ENCODE data around the gene REXO5. TPM values are rescaled to one million over a fixed set of nuclear protein-coding genes. Genes with fewer than 3 reads are reported as not detected.

The REXO5 gene
- total and polyA plus RNA-seq, 2 of the 13 experiments (the other 11 are each of a cell fraction or from before 2014, with no cell fraction given), result 5.9 to 13.1 TPM

- no peak overlapping the region for H3K9ac ChIP-seq (ENCODE audit: insufficient read depth, low read depth, low read length)
- POLR2A ChIA-PET, result interaction anchor here (2.8 kb wide), 1 partner anchor 47 kb away, joined by 9 read pairs; the partner anchor contains the start of genes DCUN1D3 and LYRM1
- H3K4me2 ChIP-seq (ENCODE audit: low read depth, low read length), result no peak overlapping the region
- no peak overlapping the region for H3K27ac ChIP-seq (ENCODE audit: extremely low read length, insufficient read depth, low read length)
- peaks cover 30% of the 10 kb centered on the region for H3K4me1 ChIP-seq (ENCODE audit: insufficient read depth, low read length)
- H2AFZ ChIP-seq (ENCODE audit: low read length), result no peak overlapping the region
- CTCF ChIA-PET (ENCODE audit: low intra/inter-chr PET ratio, low total read pairs), result no interaction called here
- ATAC-seq, result no peak
- no peaks in the 10 kb centered on the region for H3K9me3 ChIP-seq (ENCODE audit: low read length)
- peak; percentile 76 for TF ChIP-seq RBM22 (optimal IDR thresholded peaks at IDR 0.05; ENCODE audit: low read length)
- TF ChIP-seq GLMP (CRISPR knock-in tag; IDR thresholded peaks at IDR 0.05; ENCODE audit: borderline replicate concordance), result no peak
- no peak for FAIRE-seq
- no peaks in the 10 kb centered on the region for H4K20me1 ChIP-seq (ENCODE audit: insufficient read depth, low read length)
- in situ Hi-C loops (cut with HindIII; ENCODE audit: extremely low pct_ligation_motif_present, low pct_unique_long_range_greater_than_20kb) (loop anchor here (5.0 kb wide), 1 partner anchor 229 kb away; no protein-coding TSS in a partner anchor), intact Hi-C loops (cut with micrococcal nuclease; ENCODE audit: unreplicated experiment) (loop anchor here (5.0 kb wide), 1 partner anchor 74 kb away; no protein-coding TSS in a partner anchor)
- BruUV-seq (replicated peaks), result no TSS peak
- H3K36me3 ChIP-seq (replicated peaks in 1 of 2; ENCODE audit: control insufficient read depth in 1 of 2, insufficient read depth in 2 of 2, low read length in 2 of 2), result peaks cover 2 to 11% of the 10 kb centered on the region in 2 experiments; a peak in 2 of 5 replicates
- no peaks in the 10 kb centered on the region for H3K79me2 ChIP-seq (ENCODE audit: insufficient read depth, low read length)
- WGBS (ENCODE audit: low lambda C conversion rate), result 94% methylated on average over 5 of the region's 5 CpGs
- DNase-seq (ENCODE audit: low spot score), result no peak
- H3K27me3 ChIP-seq (ENCODE audit: control insufficient read depth in 1 of 2, insufficient read depth in 2 of 2, low read length in 2 of 2), result no peaks in the 10 kb centered on the region
- H3K4me3 ChIP-seq (replicated peaks in 1 of 3; ENCODE audit: insufficient read depth in 1 of 3, low read depth in 2 of 3, low read length in 3 of 3), result no peak overlapping the region
Observed at GRCh38 chr16:20853143-20853542, 46.8 kb downstream of the REXO5 start.

GRCh38 chr16:20853981-20854620 is 47.8 kb downstream of the REXO5 start:
- FAIRE-seq, result no peak
- Histone ChIP-seq H3K4me1 (ENCODE audit: insufficient read depth, low read length) (peaks cover 30% of the 10 kb centered on the region), H3K4me2 (ENCODE audit: low read depth, low read length) (no peak overlapping the region), H3K27ac (ENCODE audit: extremely low read length, insufficient read depth, low read length) (no peak overlapping the region), H4K20me1 (ENCODE audit: insufficient read depth, low read length) (no peaks in the 10 kb centered on the region), H2AFZ (ENCODE audit: low read length) (no peak overlapping the region), H3K9ac (ENCODE audit: insufficient read depth, low read depth, low read length) (no peak overlapping the region), H3K36me3 (replicated peaks in 1 of 2; ENCODE audit: control insufficient read depth in 1 of 2, insufficient read depth in 2 of 2, low read length in 2 of 2) (peaks cover 2 to 11% of the 10 kb centered on the region in 2 experiments; a peak in 2 of 5 replicates), H3K4me3 (replicated peaks in 1 of 3; ENCODE audit: insufficient read depth in 1 of 3, low read depth in 2 of 3, low read length in 3 of 3) (no peak overlapping the region), H3K9me3 (ENCODE audit: low read length) (no peaks in the 10 kb centered on the region), H3K79me2 (ENCODE audit: insufficient read depth, low read length) (no peaks in the 10 kb centered on the region), H3K27me3 (ENCODE audit: control insufficient read depth in 1 of 2, insufficient read depth in 2 of 2, low read length in 2 of 2) (no peaks in the 10 kb centered on the region)
- POLR2A ChIA-PET, result interaction anchor here (1.7 kb wide), 1 partner anchor 47 kb away, joined by 5 read pairs; the partner anchor contains the start of genes DCUN1D3 and LYRM1
- intact Hi-C loops (cut with micrococcal nuclease; ENCODE audit: unreplicated experiment) (loop anchor here (5.0 kb wide), 1 partner anchor 73 kb away; no protein-coding TSS in a partner anchor), in situ Hi-C loops (cut with HindIII; ENCODE audit: extremely low pct_ligation_motif_present, low pct_unique_long_range_greater_than_20kb) (loop anchor here (5.0 kb wide), 1 partner anchor 228 kb away; no protein-coding TSS in a partner anchor)
- no peak for ATAC-seq
- no TSS peak for BruUV-seq (replicated peaks)
- CTCF ChIA-PET (ENCODE audit: low intra/inter-chr PET ratio, low total read pairs), result no interaction called here
- TF ChIP-seq FOXP1 (IDR thresholded peaks at IDR 0.05), result no peak
- no peak for TF ChIP-seq FOXP1 (CRISPR knock-in tag; IDR thresholded peaks at IDR 0.05)
- no peak for TF ChIP-seq GLMP (CRISPR knock-in tag; IDR thresholded peaks at IDR 0.05; ENCODE audit: borderline replicate concordance)
- TF ChIP-seq XRCC5 (optimal IDR thresholded peaks at IDR 0.05; ENCODE audit: low read length), result no peak
- TF ChIP-seq CTCF (CRISPR knock-in tag; IDR thresholded peaks at IDR 0.05), result no peak
- no peak for TF ChIP-seq ATF4 (CRISPR knock-in tag; IDR thresholded peaks at IDR 0.05)
- 98% methylated on average over 3 of the region's 3 CpGs for WGBS (ENCODE audit: low lambda C conversion rate)
- DNase-seq (ENCODE audit: low spot score), result no peak

Measured in HepG2 (cell line).